Mononuclear cell (primary cell): Measurements from ENCODE around the gene TMEM52B. TPM values are rescaled to one million over a fixed set of nuclear protein-coding genes. Genes with fewer than 3 reads are reported as not detected.

Source experiments
- H3K27me3 ChIP-seq: 2 replicates; pipeline ENCODE4 v1.6.0; 2011; ENCODE audit warnings: low read length, control low read depth; ENCODE audit not compliant: insufficient read depth
- H3K4me1 ChIP-seq: 2 replicates; pipeline ENCODE4 v1.5.1; 2011; ENCODE audit warnings: mild to moderate bottlenecking, low read length, control low read depth; ENCODE audit not compliant: insufficient read depth
- H3K4me3 ChIP-seq: 2 replicates; pipeline ENCODE4 v1.5.1; 2011; ENCODE audit warnings: mild to moderate bottlenecking, low read length, moderate library complexity
- H3K9me3 ChIP-seq: 2 replicates; pipeline ENCODE4 v1.5.1; 2011; ENCODE audit warnings: low read depth, mild to moderate bottlenecking, control low read depth, low read length
- total RNA-seq: library from RNA; depleted of rRNA; stranded (reverse); fragments of >200 nt; gene quantifications from one replicate; pipeline ENCODE4 v1.2.3, GENCODE V29; 2012

Gene TMEM52B
- total RNA-seq, 1 donor: 1.4 TPM

GRCh38 chr12:10235761-10236631, 57.2 kb downstream of the TMEM52B start:
- H3K4me1 ChIP-seq: peaks cover 15% of the 10 kb centered on the region
- H3K27me3 ChIP-seq: no peaks in the 10 kb centered on the region
- no peak overlapping the region for H3K4me3 ChIP-seq
- no peaks in the 10 kb centered on the region for H3K9me3 ChIP-seq

DNA sequence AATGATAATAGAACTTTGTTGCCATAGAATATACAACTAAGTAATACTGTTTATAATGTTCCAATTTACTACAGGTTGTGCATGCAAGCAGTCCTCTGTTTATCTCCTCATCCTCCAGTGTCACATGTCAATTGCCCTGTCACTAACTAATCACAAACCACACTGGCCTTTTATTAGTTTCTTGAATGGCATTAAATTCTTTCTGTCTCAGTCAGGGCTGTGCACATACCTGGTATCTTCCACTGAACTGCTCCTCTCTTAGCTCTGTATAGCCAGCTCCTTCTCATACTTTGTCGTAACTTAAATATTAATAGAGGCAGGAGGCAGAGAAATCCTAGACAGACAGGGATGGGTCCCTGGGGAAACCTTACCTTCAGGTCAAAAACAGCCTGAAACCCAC, 57.9 kb downstream of the TMEM52B start:
- Histone ChIP-seq H3K4me1 (peaks cover 15% of the 10 kb centered on the region), H3K9me3 (no peaks in the 10 kb centered on the region), H3K27me3 (no peaks in the 10 kb centered on the region), H3K4me3 (no peak overlapping the region)

GRCh38 chr12:10238526-10238925, 59.7 kb downstream of the TMEM52B start:
- Histone ChIP-seq H3K4me1 (peaks cover 19% of the 10 kb centered on the region), H3K9me3 (no peaks in the 10 kb centered on the region), H3K4me3 (no peak overlapping the region), H3K27me3 (no peaks in the 10 kb centered on the region)

DNA sequence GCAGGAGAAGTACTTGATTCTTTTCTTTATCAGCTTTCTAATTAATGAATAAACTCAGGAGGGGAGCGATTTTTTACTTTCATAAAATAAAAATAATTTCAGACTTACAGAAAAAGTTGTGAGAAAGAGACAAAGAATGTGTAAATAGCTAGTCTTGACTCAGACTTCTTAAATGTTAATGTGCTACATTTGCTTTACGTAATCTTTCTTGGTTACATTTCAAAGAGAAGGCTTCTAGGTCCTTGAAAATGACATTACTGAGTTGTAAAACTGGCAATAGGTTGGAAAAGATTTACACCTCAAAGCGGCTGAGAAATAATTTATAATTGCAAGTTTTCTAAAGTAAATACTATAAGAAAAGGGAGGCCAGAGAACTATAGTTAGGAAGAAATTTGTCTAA, 62.5 kb downstream of the TMEM52B start:
- H3K9me3 ChIP-seq: no peaks in the 10 kb centered on the region
- no peak overlapping the region for H3K4me3 ChIP-seq
- peaks cover 26% of the 10 kb centered on the region for H3K4me1 ChIP-seq
- H3K27me3 ChIP-seq: no peaks in the 10 kb centered on the region

Other genes with a start within 250 kb of the TMEM52B start
- not detected for gene CLEC2A, start 246.7 kb upstream of the TMEM52B start, total RNA-seq
- 33.7 TPM for gene CLEC12A, start 207.6 kb upstream of the TMEM52B start, total RNA-seq
- 14.2 TPM for gene CLEC1B, start 179.9 kb upstream of the TMEM52B start, total RNA-seq
- 1.9 TPM for gene CLEC12B, start 168.4 kb upstream of the TMEM52B start, total RNA-seq
- gene CLEC9A, start 148.3 kb upstream of the TMEM52B start, total RNA-seq: 0.42 TPM
- 0.10 TPM for gene CLEC1A, start 80.0 kb upstream of the TMEM52B start, total RNA-seq
- 177 TPM for gene CLEC7A, start 48.8 kb upstream of the TMEM52B start, total RNA-seq
- 104 TPM for gene OLR1, start 6.9 kb upstream of the TMEM52B start, total RNA-seq
- gene GABARAPL1, start 33.8 kb downstream of the TMEM52B start, total RNA-seq: 155 TPM
- 34.0 TPM for gene KLRD1, start 128.8 kb downstream of the TMEM52B start, total RNA-seq
- 41.9 TPM for gene KLRK1, start 211.0 kb downstream of the TMEM52B start, total RNA-seq
- 7.2 TPM for gene KLRC4, start 230.7 kb downstream of the TMEM52B start, total RNA-seq
- gene KLRC3, start 241.6 kb downstream of the TMEM52B start, total RNA-seq: 7.1 TPM